GM18505 (cell line): ENCODE results near the gene BCAS3.

Experiments
- ATAC-seq: cut with Tn5 transposase; IDR thresholded peaks from one replicate; pipeline ENCODE4 v1.9.1; 2021; ENCODE audit not compliant: unreplicated experiment
- POLR2A ChIP-seq: IDR thresholded peaks from 4 replicates; pipeline ENCODE4 v1.6.1; 2011; ENCODE audit warnings: borderline replicate concordance; ENCODE audit not compliant: insufficient read depth, insufficient read length; ENCODE audit errors: extremely low read depth

Gene BCAS3

GRCh38 chr17:61376931-61377838 lies 699.5 kb downstream of the BCAS3 start:
- no peak for TF ChIP-seq POLR2A
- no peak for ATAC-seq

- ATAC-seq, result no peak
- no peak for TF ChIP-seq POLR2A
Measured at GRCh38 chr17:61378658-61379456, 701.2 kb downstream of the BCAS3 start.

- TF ChIP-seq POLR2A, result no peak
- no peak for ATAC-seq
Measured at GRCh38 chr17:61379457-61380216, 702.0 kb downstream of the BCAS3 start.

- no peak for ATAC-seq
- TF ChIP-seq POLR2A, result no peak
Measured at GRCh38 chr17:61380217-61380835, 702.7 kb downstream of the BCAS3 start.

GRCh38 chr17:61380836-61381525 lies 703.3 kb downstream of the BCAS3 start:
- TF ChIP-seq POLR2A, result no peak
- ATAC-seq, result no peak

- no peak for ATAC-seq
Measured at GRCh38 chr17:61381537-61381936, 703.9 kb downstream of the BCAS3 start.

GRCh38 chr17:61382796-61383688 lies 705.4 kb downstream of the BCAS3 start:
- no peak for TF ChIP-seq POLR2A
- ATAC-seq, result no peak

More at GRCh38 chr17:61381537-61381936, 703.9 kb downstream of the BCAS3 start:
- TF ChIP-seq POLR2A, result no peak

- no peak for TF ChIP-seq POLR2A
- ATAC-seq, result no peak
Measured at GRCh38 chr17:61383689-61384201, 706.1 kb downstream of the BCAS3 start.

GRCh38 chr17:61384354-61384691 lies 706.7 kb downstream of the BCAS3 start:
- ATAC-seq, result no peak
- TF ChIP-seq POLR2A, result no peak

GRCh38 chr17:61384692-61385576 lies 707.3 kb downstream of the BCAS3 start:
- ATAC-seq, result no peak
- TF ChIP-seq POLR2A, result no peak
